Subcutaneous abdominal adipose tissue (tissue), 5 donors: Measurements from ENCODE around the gene MLLT3.

Experiments used
- H3K27ac ChIP-seq: one replicate; pipeline ENCODE4 v1.7.0; 2013; ENCODE audit warnings: low read depth, mild to moderate bottlenecking, inconsistent platforms, low read length, moderate library complexity
- H3K27me3 ChIP-seq, 5 donors: one replicate each; pipeline ENCODE4 v1.7.0; 2013; ENCODE audit warnings: low read length in 5 of 5, inconsistent platforms in 1 of 5; ENCODE audit not compliant: control insufficient read depth in 5 of 5, insufficient read depth in 4 of 5
- H3K36me3 ChIP-seq, 5 donors: one replicate each; pipeline ENCODE4 v1.7.0; 2013; ENCODE audit warnings: low read length in 5 of 5; ENCODE audit not compliant: control insufficient read depth in 5 of 5, insufficient read depth in 5 of 5
- H3K4me1 ChIP-seq, 5 donors: one replicate each; pipeline ENCODE4 v1.7.0; 2013; ENCODE audit warnings: low read length in 5 of 5, mild to moderate bottlenecking in 3 of 5, moderate library complexity in 1 of 5; ENCODE audit not compliant: control insufficient read depth in 5 of 5, insufficient read depth in 5 of 5
- H3K4me3 ChIP-seq, 5 donors: one replicate each; pipeline ENCODE4 v1.7.0; 2013; ENCODE audit warnings: low read length in 5 of 5, low read depth in 1 of 5
- H3K9ac ChIP-seq, 5 donors: one replicate each; pipeline ENCODE4 v1.7.0; 2013; ENCODE audit warnings: low read length in 5 of 5, mild to moderate bottlenecking in 4 of 5, moderate library complexity in 3 of 5
- H3K9me3 ChIP-seq, 5 donors: one replicate each; pipeline ENCODE4 v1.7.0; 2013; ENCODE audit warnings: low read length in 5 of 5; ENCODE audit not compliant: control insufficient read depth in 5 of 5
- donor health status: healthy.
- donor health status: healthy.
- donor health status: healthy.
- donor health status: healthy.
- donor health status: healthy.

The MLLT3 gene

GRCh38 chr9:20490246-20490834 is 132.0 kb downstream of the MLLT3 start:
- Histone ChIP-seq H3K4me3 (no peak overlapping the region), H3K36me3 (no peaks in the 10 kb centered on the region), H3K9ac (no peak overlapping the region), H3K27ac (no peak overlapping the region), H3K4me1 (peaks cover 0 to 2% (median 0%) of the 10 kb centered on the region in 5 donors), H3K9me3 (no peaks in the 10 kb centered on the region), H3K27me3 (no peaks in the 10 kb centered on the region)

GRCh38 chr9:20488691-20489090 is 133.6 kb downstream of the MLLT3 start:
- Histone ChIP-seq H3K4me3 (no peak overlapping the region), H3K4me1 (no peaks in the 10 kb centered on the region), H3K27ac (no peak overlapping the region), H3K9ac (no peak overlapping the region), H3K27me3 (no peaks in the 10 kb centered on the region), H3K36me3 (no peaks in the 10 kb centered on the region), H3K9me3 (no peaks in the 10 kb centered on the region)

GRCh38 chr9:20486552-20486951 is 135.7 kb downstream of the MLLT3 start:
- H3K4me3 ChIP-seq: no peak overlapping the region
- H3K36me3 ChIP-seq: no peaks in the 10 kb centered on the region
- H3K9ac ChIP-seq: no peak overlapping the region
- no peaks in the 10 kb centered on the region for H3K9me3 ChIP-seq
- no peaks in the 10 kb centered on the region for H3K4me1 ChIP-seq
- no peaks in the 10 kb centered on the region for H3K27me3 ChIP-seq
- no peak overlapping the region for H3K27ac ChIP-seq

- Histone ChIP-seq H3K4me1 (no peaks in the 10 kb centered on the region), H3K9me3 (no peaks in the 10 kb centered on the region), H3K27ac (no peak overlapping the region), H3K4me3 (no peak overlapping the region), H3K36me3 (no peaks in the 10 kb centered on the region), H3K9ac (no peak overlapping the region), H3K27me3 (no peaks in the 10 kb centered on the region)
These were observed 140.9 kb downstream of the MLLT3 start for GRCh38 chr9:20481437-20481836.

GRCh38 chr9:20480249-20480648 is 142.1 kb downstream of the MLLT3 start:
- Histone ChIP-seq H3K36me3 (no peaks in the 10 kb centered on the region), H3K9ac (no peak overlapping the region), H3K9me3 (no peaks in the 10 kb centered on the region), H3K27ac (no peak overlapping the region), H3K4me1 (no peaks in the 10 kb centered on the region), H3K4me3 (no peak overlapping the region), H3K27me3 (no peaks in the 10 kb centered on the region)

GRCh38 chr9:20479419-20480155 is 142.7 kb downstream of the MLLT3 start:
- Histone ChIP-seq H3K36me3 (no peaks in the 10 kb centered on the region), H3K4me3 (no peak overlapping the region), H3K9ac (no peak overlapping the region), H3K4me1 (no peaks in the 10 kb centered on the region), H3K9me3 (no peaks in the 10 kb centered on the region), H3K27ac (no peak overlapping the region), H3K27me3 (no peaks in the 10 kb centered on the region)

GRCh38 chr9:20478786-20479185 is 143.5 kb downstream of the MLLT3 start:
- no peak overlapping the region for H3K9ac ChIP-seq
- peaks cover 0 to 4% (median 0%) of the 10 kb centered on the region in 5 donors for H3K4me1 ChIP-seq
- H3K9me3 ChIP-seq: no peaks in the 10 kb centered on the region

GRCh38 chr9:20477940-20478620 is 144.2 kb downstream of the MLLT3 start:
- Histone ChIP-seq H3K36me3 (no peaks in the 10 kb centered on the region), H3K27ac (no peak overlapping the region), H3K4me1 (peaks cover 0 to 8% (median 0%) of the 10 kb centered on the region in 5 donors), H3K9me3 (no peaks in the 10 kb centered on the region), H3K27me3 (no peaks in the 10 kb centered on the region), H3K4me3 (no peak overlapping the region), H3K9ac (no peak overlapping the region)

More at GRCh38 chr9:20478786-20479185, 143.5 kb downstream of the MLLT3 start:
- Histone ChIP-seq H3K36me3 (no peaks in the 10 kb centered on the region), H3K27ac (no peak overlapping the region), H3K4me3 (no peak overlapping the region), H3K27me3 (no peaks in the 10 kb centered on the region)

- Histone ChIP-seq H3K36me3 (no peaks in the 10 kb centered on the region), H3K27ac (no peak overlapping the region), H3K27me3 (no peaks in the 10 kb centered on the region), H3K4me3 (no peak overlapping the region), H3K9ac (no peak overlapping the region), H3K9me3 (no peaks in the 10 kb centered on the region), H3K4me1 (peaks cover 0 to 9% (median 0%) of the 10 kb centered on the region in 5 donors)
These were observed 145.3 kb downstream of the MLLT3 start for GRCh38 chr9:20476912-20477521.

GRCh38 chr9:20474496-20474895 is 147.8 kb downstream of the MLLT3 start:
- no peaks in the 10 kb centered on the region for H3K27me3 ChIP-seq
- H3K9ac ChIP-seq: no peak overlapping the region
- peaks cover 0 to 9% (median 0%) of the 10 kb centered on the region in 5 donors for H3K4me1 ChIP-seq
- no peaks in the 10 kb centered on the region for H3K36me3 ChIP-seq
- H3K27ac ChIP-seq: no peak overlapping the region
- no peak overlapping the region for H3K4me3 ChIP-seq
- H3K9me3 ChIP-seq: no peaks in the 10 kb centered on the region
